Measurements from ENCODE around the gene CYP4X1.

GRCh38 chr1:47031059-47031458 is 7.6 kb downstream of the CYP4X1 start:
- TF ChIP-seq CTCF (IDR thresholded peaks at IDR 0.05) (no peak), POLR2A (IDR thresholded peaks at IDR 0.05) (no peak)
